ENCODE results near the gene KRT40.

DNA sequence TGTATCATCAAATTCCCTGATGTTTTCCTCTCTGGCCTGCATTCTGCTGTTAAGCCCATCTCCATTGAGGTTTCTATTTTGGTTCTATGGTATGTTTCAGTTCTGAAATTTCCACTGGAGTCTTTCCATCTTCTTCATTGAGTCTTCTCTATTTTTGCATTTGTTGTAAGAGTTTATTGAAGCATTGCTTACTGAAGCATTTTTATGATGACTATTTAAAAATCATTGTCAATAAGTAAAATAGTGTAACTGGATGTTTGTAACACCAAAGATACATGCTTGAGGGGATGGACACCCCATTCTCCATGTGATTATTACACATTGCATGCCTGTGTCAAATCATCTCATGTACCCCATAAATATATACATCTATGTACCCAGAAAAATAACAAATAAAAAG, 8.6 kb downstream of the KRT40 start:
- TF ChIP-seq CTCF (IDR thresholded peaks at IDR 0.05) (no peak), POLR2A (IDR thresholded peaks at IDR 0.05) (no peak)
